ENCODE measurements around the gene BTBD6.

Gene BTBD6

DNA sequence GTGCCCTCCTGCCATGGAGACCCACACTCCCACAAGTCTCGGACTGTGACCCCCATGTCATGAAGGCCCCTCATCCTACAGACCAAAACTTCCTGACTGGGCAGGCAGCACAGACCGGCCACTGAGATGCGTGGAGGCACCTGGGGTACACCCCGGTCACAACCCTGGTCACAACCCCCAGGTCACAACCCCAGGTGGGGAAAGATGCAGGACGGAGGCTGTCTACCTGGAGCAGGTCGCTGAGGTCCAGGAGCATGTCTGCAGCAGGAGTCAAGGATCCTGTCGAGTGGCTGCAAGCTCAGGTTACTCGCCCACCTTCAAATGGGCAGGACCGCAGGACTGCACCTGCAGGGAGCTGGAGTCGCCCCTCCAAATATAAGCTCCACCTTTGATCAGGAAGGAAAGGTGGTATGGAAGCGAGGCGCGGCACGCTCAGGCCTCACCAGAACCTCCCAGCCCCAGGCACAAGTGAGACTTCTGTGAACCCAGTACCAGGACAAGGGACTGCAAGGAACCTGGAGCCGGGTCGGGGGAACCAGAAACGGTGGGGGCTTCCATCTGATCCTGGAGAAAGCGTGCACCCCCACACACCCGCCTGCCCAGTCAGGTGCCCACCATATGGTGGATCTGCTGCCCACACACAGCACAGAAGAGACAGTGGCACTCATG is 8.1 kb downstream of the BTBD6 start:
- H3K27me3 ChIP-seq (ENCODE audit: low read depth) = no peaks in the 10 kb centered on the region
- no peaks in the 10 kb centered on the region; the same call in none of the 2 replicates for H3K4me1 ChIP-seq
- no peak for DNase-seq (ENCODE audit: low spot score in 2 of 2)
- H3K9me3 ChIP-seq = no peaks in the 10 kb centered on the region
- no peak overlapping the region for H3K4me3 ChIP-seq
- H3K36me3 ChIP-seq (replicated peaks) = peaks cover 10% of the 10 kb centered on the region
- in situ Hi-C loops (cut with MboI; ENCODE audit: low sequenced_read_pairs) = no loop called here

DNA sequence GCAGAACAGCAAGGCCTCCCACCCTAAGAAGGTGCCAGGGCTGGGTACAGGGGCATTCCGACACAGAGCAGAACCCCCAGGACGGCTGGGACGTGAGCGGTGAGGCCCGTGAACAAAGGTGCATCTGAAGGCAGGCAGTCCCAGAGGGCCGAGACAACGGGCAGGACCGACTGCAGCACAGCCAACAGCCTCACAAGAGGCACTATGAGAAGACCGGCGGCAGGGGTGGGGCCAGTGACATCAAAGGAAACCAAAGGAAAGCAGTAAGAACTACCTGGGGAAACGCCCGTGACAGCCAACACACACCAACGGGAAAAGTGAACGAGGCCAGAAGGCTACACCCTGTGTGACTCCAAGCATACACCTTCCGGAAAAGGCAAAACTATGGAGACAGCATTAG is 9.1 kb downstream of the BTBD6 start:
- Histone ChIP-seq H3K27me3 (ENCODE audit: low read depth) (no peaks in the 10 kb centered on the region), H3K4me3 (no peak overlapping the region), H3K4me1 (no peaks in the 10 kb centered on the region; the same call in none of the 2 replicates), H3K36me3 (replicated peaks) (peaks cover 2% of the 10 kb centered on the region; the same call in 1 of the 2 replicates), H3K9me3 (no peaks in the 10 kb centered on the region)
- no peak for DNase-seq (ENCODE audit: low spot score in 2 of 2)
- in situ Hi-C loops (cut with MboI; ENCODE audit: low sequenced_read_pairs) = no loop called here

- peak; percentile 34 to 54 for DNase-seq (ENCODE audit: low spot score in 2 of 2)
- Histone ChIP-seq H3K4me1 (no peaks in the 10 kb centered on the region; the same call in none of the 2 replicates), H3K4me3 (no peak overlapping the region), H3K27me3 (ENCODE audit: low read depth) (no peaks in the 10 kb centered on the region), H3K9me3 (no peaks in the 10 kb centered on the region), H3K36me3 (replicated peaks) (no peaks in the 10 kb centered on the region)
- in situ Hi-C loops (cut with MboI; ENCODE audit: low sequenced_read_pairs) = no loop called here
Observed at GRCh38 chr14:105258846-105259245, 10.5 kb downstream of the BTBD6 start.

- DNase-seq (ENCODE audit: low spot score in 2 of 2) = no peak
- Histone ChIP-seq H3K27me3 (ENCODE audit: low read depth) (no peaks in the 10 kb centered on the region), H3K9me3 (no peaks in the 10 kb centered on the region), H3K4me1 (no peaks in the 10 kb centered on the region; the same call in none of the 2 replicates), H3K4me3 (no peak overlapping the region), H3K36me3 (replicated peaks) (no peaks in the 10 kb centered on the region)
- in situ Hi-C loops (cut with MboI; ENCODE audit: low sequenced_read_pairs) = no loop called here
Observed at GRCh38 chr14:105260959-105261358, 12.6 kb downstream of the BTBD6 start.

- no peak for DNase-seq (ENCODE audit: low spot score in 2 of 2)
- Histone ChIP-seq H3K27me3 (ENCODE audit: low read depth) (no peaks in the 10 kb centered on the region), H3K4me1 (no peaks in the 10 kb centered on the region; the same call in none of the 2 replicates), H3K9me3 (no peaks in the 10 kb centered on the region), H3K36me3 (replicated peaks) (no peaks in the 10 kb centered on the region), H3K4me3 (no peak overlapping the region)
- in situ Hi-C loops (cut with MboI; ENCODE audit: low sequenced_read_pairs) = no loop called here
Observed at GRCh38 chr14:105261781-105262180, 13.4 kb downstream of the BTBD6 start.

DNA sequence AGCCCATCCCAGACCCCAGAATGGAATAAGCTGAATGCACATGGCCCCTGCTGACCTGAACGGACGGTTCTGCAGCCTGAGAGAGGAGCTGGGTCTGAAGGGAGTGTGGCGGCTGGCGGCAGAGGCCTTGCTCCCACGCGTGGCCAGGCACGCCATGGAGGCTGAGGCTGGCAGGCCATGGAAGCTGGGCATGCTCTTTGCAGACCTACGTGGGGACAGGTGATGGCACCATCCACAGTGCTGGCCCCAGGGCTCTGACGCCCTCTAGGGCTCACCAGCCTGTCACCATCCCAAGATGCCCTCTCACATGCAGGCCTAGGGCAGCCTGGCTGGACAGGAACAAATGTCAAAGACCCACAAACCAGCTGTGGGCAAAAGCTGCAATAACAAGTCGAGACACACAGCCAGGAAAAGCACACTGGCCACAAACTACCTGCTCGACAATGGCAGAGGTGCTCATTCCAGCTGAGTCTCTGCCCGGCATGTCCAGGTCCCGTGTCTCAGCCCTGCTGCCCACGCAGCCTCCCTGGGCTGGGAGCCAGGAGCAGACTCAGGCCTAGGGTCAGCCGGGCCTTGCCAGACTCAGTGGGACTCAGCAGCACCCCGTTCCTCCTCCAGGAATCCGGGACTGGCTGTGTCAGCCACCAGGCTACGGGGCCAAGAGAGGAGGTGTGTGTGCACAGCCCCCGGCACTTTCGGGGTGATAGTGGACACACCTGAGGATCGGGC is 19.7 kb downstream of the BTBD6 start:
- H3K9me3 ChIP-seq = no peaks in the 10 kb centered on the region
- no peak for DNase-seq (ENCODE audit: low spot score in 2 of 2)
- in situ Hi-C loops (cut with MboI; ENCODE audit: low sequenced_read_pairs) = no loop called here
- no peaks in the 10 kb centered on the region for H3K4me1 ChIP-seq
- H3K27me3 ChIP-seq (ENCODE audit: low read depth) = no peaks in the 10 kb centered on the region
- H3K4me3 ChIP-seq = no peak overlapping the region
- no peaks in the 10 kb centered on the region for H3K36me3 ChIP-seq (replicated peaks)

DNA sequence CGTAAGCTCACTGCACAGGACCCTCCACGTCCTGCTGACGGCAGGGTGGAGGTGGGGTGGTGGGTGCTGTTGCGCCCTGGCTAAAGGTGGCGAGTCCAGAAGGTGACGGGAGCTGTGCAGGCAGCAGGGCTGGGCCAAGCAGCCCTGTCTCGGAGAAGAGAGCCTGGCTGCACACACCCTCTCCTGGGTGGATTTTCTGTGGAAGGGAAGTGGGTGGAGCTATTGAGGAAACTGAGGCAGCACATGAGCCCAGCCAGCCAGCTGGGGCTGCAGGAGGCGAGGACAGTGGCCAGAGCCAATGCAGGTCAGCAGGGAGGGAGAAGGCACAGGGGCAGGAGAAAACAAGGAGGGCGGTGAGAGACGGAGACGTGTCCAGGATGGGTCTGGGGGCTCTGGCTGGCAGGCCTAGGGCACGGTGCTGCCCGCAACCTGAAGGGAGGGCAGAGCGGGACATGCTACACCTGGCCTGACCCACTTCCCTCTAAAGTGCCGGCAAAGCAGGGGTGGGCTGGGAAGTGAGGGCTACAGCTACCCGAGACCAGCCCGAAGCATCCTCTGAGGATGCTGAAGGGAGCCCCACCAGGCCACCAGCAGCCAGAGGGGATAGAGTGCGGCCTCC is 20.5 kb downstream of the BTBD6 start:
- Histone ChIP-seq H3K4me3 (no peak overlapping the region), H3K9me3 (no peaks in the 10 kb centered on the region), H3K36me3 (replicated peaks) (no peaks in the 10 kb centered on the region), H3K4me1 (no peaks in the 10 kb centered on the region), H3K27me3 (ENCODE audit: low read depth) (no peaks in the 10 kb centered on the region)
- DNase-seq (ENCODE audit: low spot score in 2 of 2) = no peak
- in situ Hi-C loops (cut with MboI; ENCODE audit: low sequenced_read_pairs) = no loop called here

- Histone ChIP-seq H3K4me1 (no peaks in the 10 kb centered on the region), H3K27me3 (ENCODE audit: low read depth) (no peaks in the 10 kb centered on the region), H3K4me3 (no peak overlapping the region), H3K9me3 (no peaks in the 10 kb centered on the region), H3K36me3 (replicated peaks) (no peaks in the 10 kb centered on the region)
- in situ Hi-C loops (cut with MboI; ENCODE audit: low sequenced_read_pairs) = no loop called here
- DNase-seq (ENCODE audit: low spot score in 2 of 2) = no peak
Observed at GRCh38 chr14:105269405-105269804, 21.1 kb downstream of the BTBD6 start.

GRCh38 chr14:105271224-105271890 is 23.0 kb downstream of the BTBD6 start:
- in situ Hi-C loops (cut with MboI; ENCODE audit: low sequenced_read_pairs) = no loop called here
- no peaks in the 10 kb centered on the region for H3K4me1 ChIP-seq
- H3K36me3 ChIP-seq (replicated peaks) = no peaks in the 10 kb centered on the region
- H3K4me3 ChIP-seq = no peak overlapping the region
- DNase-seq (ENCODE audit: low spot score in 2 of 2) = no peak
- no peaks in the 10 kb centered on the region for H3K9me3 ChIP-seq
- no peaks in the 10 kb centered on the region for H3K27me3 ChIP-seq (ENCODE audit: low read depth)

DNA sequence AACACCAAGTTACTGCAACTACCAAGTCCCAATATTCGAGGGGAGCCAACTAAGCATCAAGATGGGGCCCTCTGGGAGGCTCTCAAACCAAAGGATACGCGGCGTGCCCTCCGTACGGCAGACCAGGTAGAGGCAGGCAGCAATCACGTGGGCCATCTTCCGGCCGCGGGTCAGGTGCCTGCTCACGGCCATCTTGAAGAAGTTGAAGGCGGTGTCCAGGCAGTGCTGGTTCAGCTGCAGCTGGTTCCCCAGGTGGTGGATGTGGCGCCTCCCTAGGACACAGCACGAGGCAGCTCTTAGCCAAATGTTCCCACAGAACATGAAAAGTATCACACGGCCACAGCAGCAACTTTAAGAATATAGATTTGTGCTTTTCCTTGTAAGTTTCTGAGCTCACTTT is 24.3 kb downstream of the BTBD6 start:
- in situ Hi-C loops (cut with MboI; ENCODE audit: low sequenced_read_pairs) = no loop called here
- no peaks in the 10 kb centered on the region for H3K4me1 ChIP-seq
- no peak overlapping the region for H3K4me3 ChIP-seq
- no peaks in the 10 kb centered on the region for H3K9me3 ChIP-seq
- no peak for DNase-seq (ENCODE audit: low spot score in 2 of 2)
- no peaks in the 10 kb centered on the region for H3K36me3 ChIP-seq (replicated peaks)
- no peaks in the 10 kb centered on the region for H3K27me3 ChIP-seq (ENCODE audit: low read depth)

- DNase-seq (ENCODE audit: low spot score in 2 of 2) = no peak
- in situ Hi-C loops (cut with MboI; ENCODE audit: low sequenced_read_pairs) = no loop called here
- H3K27me3 ChIP-seq (ENCODE audit: low read depth) = no peaks in the 10 kb centered on the region
- H3K36me3 ChIP-seq (replicated peaks) = no peaks in the 10 kb centered on the region
- no peaks in the 10 kb centered on the region for H3K4me1 ChIP-seq
- no peak overlapping the region for H3K4me3 ChIP-seq
- H3K9me3 ChIP-seq = no peaks in the 10 kb centered on the region
Observed at GRCh38 chr14:105273062-105273461, 24.7 kb downstream of the BTBD6 start.

- Histone ChIP-seq H3K36me3 (replicated peaks) (no peaks in the 10 kb centered on the region), H3K9me3 (no peaks in the 10 kb centered on the region), H3K27me3 (ENCODE audit: low read depth) (no peaks in the 10 kb centered on the region), H3K4me3 (no peak overlapping the region), H3K4me1 (no peaks in the 10 kb centered on the region)
- in situ Hi-C loops (cut with MboI; ENCODE audit: low sequenced_read_pairs) = no loop called here
- no peak for DNase-seq (ENCODE audit: low spot score in 2 of 2)
Observed at GRCh38 chr14:105274637-105275036, 26.3 kb downstream of the BTBD6 start.

DNA sequence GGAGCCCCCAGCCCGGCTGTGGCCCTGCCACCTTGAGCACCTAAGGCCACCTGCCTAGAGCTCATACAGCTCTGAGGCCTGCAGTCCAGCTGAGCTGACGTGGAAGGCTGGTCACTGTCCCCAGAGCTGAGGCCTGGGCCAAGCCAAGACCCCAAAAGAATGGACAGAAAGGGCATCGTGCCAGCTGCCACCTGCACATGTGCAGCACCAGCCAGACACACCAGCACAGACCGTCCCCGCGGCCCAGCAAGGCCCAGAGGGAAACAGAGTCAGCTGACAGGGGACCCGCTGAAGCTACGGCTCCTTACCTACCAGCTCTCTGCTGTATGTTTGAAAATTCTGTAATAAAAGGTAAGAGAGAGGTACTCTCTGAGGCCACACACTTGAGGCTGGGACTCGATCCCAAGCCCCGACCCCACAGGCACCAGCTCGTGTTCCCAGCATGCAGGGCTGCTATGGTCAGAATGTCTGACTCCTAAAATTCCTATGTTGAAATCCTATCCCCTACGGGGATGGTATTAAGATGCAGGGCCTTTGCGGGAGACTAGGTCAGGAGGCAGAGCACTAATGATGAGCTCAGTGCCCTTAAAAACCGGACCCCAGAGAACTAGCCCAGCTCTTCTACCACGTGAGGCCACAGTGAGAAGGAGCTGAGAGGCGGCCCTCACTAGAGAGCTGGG is 27.1 kb downstream of the BTBD6 start:
- Histone ChIP-seq H3K27me3 (ENCODE audit: low read depth) (no peaks in the 10 kb centered on the region), H3K9me3 (no peaks in the 10 kb centered on the region), H3K36me3 (replicated peaks) (no peaks in the 10 kb centered on the region), H3K4me1 (no peaks in the 10 kb centered on the region), H3K4me3 (no peak overlapping the region)
- no peak for DNase-seq (ENCODE audit: low spot score in 2 of 2)
- in situ Hi-C loops (cut with MboI; ENCODE audit: low sequenced_read_pairs) = no loop called here
